Type B pancreatic cell (in vitro differentiated cells): Measurements from ENCODE around the gene KRCC1. TPM values are rescaled to one million over a fixed set of nuclear protein-coding genes. Genes with fewer than 3 reads are reported as not detected.
A peak's percentile ranks its signal among the peaks of the same experiment; 100 is the strongest.

Experiments used
- DNase-seq: peaks from one replicate; pipeline ENCODE4 v3.0.0; 2021; ENCODE audit warnings: mixed read lengths; ENCODE audit not compliant: unreplicated experiment; ENCODE audit errors: extremely low spot score
- H3K27ac Mint-ChIP-seq: 2 replicates; pipeline ENCODE4 v1.8.0; 2021; ENCODE audit warnings: mild to moderate bottlenecking, mixed read lengths
- H3K27me3 Mint-ChIP-seq: 2 replicates; pipeline ENCODE4 v1.8.0; 2021; ENCODE audit warnings: mixed read lengths
- H3K36me3 Mint-ChIP-seq: 2 replicates; pipeline ENCODE4 v1.8.0; 2021; ENCODE audit warnings: mixed read lengths
- H3K4me1 Mint-ChIP-seq: one replicate; pipeline ENCODE4 v1.8.0; 2021; ENCODE audit warnings: mixed read lengths; ENCODE audit not compliant: unreplicated experiment
- H3K4me3 Mint-ChIP-seq: 2 replicates; pipeline ENCODE4 v1.8.0; 2021; ENCODE audit warnings: mild to moderate bottlenecking, mixed read lengths
- H3K9me3 Mint-ChIP-seq: 2 replicates; pipeline ENCODE4 v1.8.0; 2021; ENCODE audit warnings: mixed read lengths
- total RNA-seq: library from RNA; stranded (reverse); gene quantifications from 2 replicates; pipeline ENCODE4 v1.2.1, GENCODE V29; 2021; ENCODE audit warnings: low replicate concordance
- TF ChIP-seq, protein P1 (sequence below): fragments of 200-600 bp; sonication (generic); conservative IDR thresholded peaks from 2 replicates; pipeline ENCODE4 v1.5.0; 2021; ENCODE audit warnings: antibody characterized with exemption, mild to moderate bottlenecking

KRCC1 gene
- total RNA-seq, 1 donor from 2014 or later: 18.6 TPM

- Mint-ChIP-seq H3K27me3 (no peaks in the 10 kb centered on the region), H3K36me3 (no peaks in the 10 kb centered on the region), H3K27ac (no peak overlapping the region), H3K4me3 (no peak overlapping the region), H3K4me1 (peaks cover 5% of the 10 kb centered on the region), H3K9me3 (peaks cover 4% of the 10 kb centered on the region)
- no peak for DNase-seq
- TF ChIP-seq, protein P1, sequence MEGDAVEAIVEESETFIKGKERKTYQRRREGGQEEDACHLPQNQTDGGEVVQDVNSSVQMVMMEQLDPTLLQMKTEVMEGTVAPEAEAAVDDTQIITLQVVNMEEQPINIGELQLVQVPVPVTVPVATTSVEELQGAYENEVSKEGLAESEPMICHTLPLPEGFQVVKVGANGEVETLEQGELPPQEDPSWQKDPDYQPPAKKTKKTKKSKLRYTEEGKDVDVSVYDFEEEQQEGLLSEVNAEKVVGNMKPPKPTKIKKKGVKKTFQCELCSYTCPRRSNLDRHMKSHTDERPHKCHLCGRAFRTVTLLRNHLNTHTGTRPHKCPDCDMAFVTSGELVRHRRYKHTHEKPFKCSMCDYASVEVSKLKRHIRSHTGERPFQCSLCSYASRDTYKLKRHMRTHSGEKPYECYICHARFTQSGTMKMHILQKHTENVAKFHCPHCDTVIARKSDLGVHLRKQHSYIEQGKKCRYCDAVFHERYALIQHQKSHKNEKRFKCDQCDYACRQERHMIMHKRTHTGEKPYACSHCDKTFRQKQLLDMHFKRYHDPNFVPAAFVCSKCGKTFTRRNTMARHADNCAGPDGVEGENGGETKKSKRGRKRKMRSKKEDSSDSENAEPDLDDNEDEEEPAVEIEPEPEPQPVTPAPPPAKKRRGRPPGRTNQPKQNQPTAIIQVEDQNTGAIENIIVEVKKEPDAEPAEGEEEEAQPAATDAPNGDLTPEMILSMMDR: no peak
These were observed 13.5 kb upstream of the KRCC1 start for GRCh38 chr2:88069117-88069516.

- Mint-ChIP-seq H3K36me3 (no peaks in the 10 kb centered on the region), H3K4me3 (no peak overlapping the region), H3K4me1 (peaks cover 5% of the 10 kb centered on the region), H3K27me3 (no peaks in the 10 kb centered on the region), H3K9me3 (peaks cover 2% of the 10 kb centered on the region), H3K27ac (peak overlapping the region; percentile 7)
- TF ChIP-seq, protein P1: no peak
- no peak for DNase-seq
These were observed 12.5 kb upstream of the KRCC1 start for GRCh38 chr2:88068044-88068443.

- no peaks in the 10 kb centered on the region for H3K36me3 Mint-ChIP-seq
- H3K27ac Mint-ChIP-seq: peak within 1 kb of the TSS; percentile 7
- peaks cover 5% of the 10 kb centered on the region for H3K4me1 Mint-ChIP-seq
- no peaks in the 10 kb centered on the region for H3K9me3 Mint-ChIP-seq
- no peaks in the 10 kb centered on the region for H3K27me3 Mint-ChIP-seq
- TF ChIP-seq, protein P1: no peak
- H3K4me3 Mint-ChIP-seq: no peak within 1 kb of the TSS
- no peak for DNase-seq
These were observed 12.0 kb upstream of the KRCC1 start, which contains the start of gene SMYD1 for GRCh38 chr2:88067598-88067997. Gene SMYD1 (plus strand): TSS chr2:88067825. CDS start chr2:88067865, 40 bp downstream.

DNA sequence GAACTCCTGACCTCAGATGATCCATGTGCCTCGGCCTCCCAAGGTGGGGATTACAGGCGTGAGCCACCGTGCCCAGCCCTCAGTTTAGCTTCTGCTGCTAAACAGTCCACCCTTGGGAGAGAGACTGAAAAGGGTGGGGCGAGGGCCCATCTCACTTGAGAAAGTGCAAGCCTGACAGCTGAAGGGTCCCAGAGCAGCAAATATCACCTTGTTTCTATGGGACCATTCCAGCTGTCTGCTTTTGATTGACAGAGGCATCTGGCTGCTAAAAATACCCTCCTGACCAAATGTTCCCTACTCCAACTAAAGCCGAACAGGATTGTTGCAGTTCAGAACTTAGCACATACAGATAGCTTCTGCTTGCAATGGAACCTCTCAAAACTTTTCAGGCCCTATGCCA lies 11.6 kb upstream of the KRCC1 start:
- no peak for DNase-seq
- H3K36me3 Mint-ChIP-seq: no peaks in the 10 kb centered on the region
- no peaks in the 10 kb centered on the region for H3K27me3 Mint-ChIP-seq
- TF ChIP-seq, protein P1: no peak
- no peaks in the 10 kb centered on the region for H3K9me3 Mint-ChIP-seq
- no peak overlapping the region for H3K4me3 Mint-ChIP-seq
- H3K27ac Mint-ChIP-seq: no peak overlapping the region
- H3K4me1 Mint-ChIP-seq: peaks cover 5% of the 10 kb centered on the region

DNA sequence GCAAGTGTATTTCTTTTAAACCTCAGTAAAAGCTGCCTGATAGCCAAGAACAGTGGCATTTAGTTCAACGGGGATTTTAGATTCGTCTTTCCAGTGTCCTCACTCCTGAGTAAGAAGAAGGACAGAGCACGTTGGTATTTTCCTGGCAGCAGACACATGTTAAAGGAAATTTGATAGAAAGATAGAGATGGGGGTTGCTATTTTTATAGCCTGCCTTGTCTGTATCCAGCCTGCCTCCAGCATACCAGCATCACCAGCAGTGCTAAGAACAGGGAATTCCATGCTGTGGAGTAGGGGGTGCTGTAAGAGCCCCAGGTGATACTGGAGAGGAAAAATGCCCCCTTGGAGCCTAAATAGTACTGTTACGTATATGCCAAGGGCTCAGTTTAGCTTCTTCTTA lies 11.0 kb upstream of the KRCC1 start:
- no peaks in the 10 kb centered on the region for H3K27me3 Mint-ChIP-seq
- H3K4me3 Mint-ChIP-seq: no peak overlapping the region
- H3K36me3 Mint-ChIP-seq: no peaks in the 10 kb centered on the region
- DNase-seq: no peak
- H3K27ac Mint-ChIP-seq: no peak overlapping the region
- TF ChIP-seq, protein P1: no peak
- H3K4me1 Mint-ChIP-seq: peaks cover 5% of the 10 kb centered on the region
- no peaks in the 10 kb centered on the region for H3K9me3 Mint-ChIP-seq

GRCh38 chr2:88061295-88061694 lies 5.7 kb upstream of the KRCC1 start:
- no peaks in the 10 kb centered on the region for H3K9me3 Mint-ChIP-seq

More at GRCh38 chr2:88061295-88061694, 5.7 kb upstream of the KRCC1 start:
- H3K36me3 Mint-ChIP-seq: no peaks in the 10 kb centered on the region
- no peak for DNase-seq
- no peaks in the 10 kb centered on the region for H3K27me3 Mint-ChIP-seq
- H3K4me1 Mint-ChIP-seq: peaks cover 13% of the 10 kb centered on the region
- H3K4me3 Mint-ChIP-seq: no peak overlapping the region
- TF ChIP-seq, protein P1: no peak
- H3K27ac Mint-ChIP-seq: no peak overlapping the region
